ENCODE measurements around the gene MCCC1. TPM values are rescaled to one million over a fixed set of nuclear protein-coding genes. Genes with fewer than 3 reads are reported as not detected.
"Not testable (repeated sequence)": the region's sequence is repeated elsewhere in the genome, so short reads cannot be mapped to it uniquely, and the experiment has no call there.

Gene MCCC1
- total RNA-seq, 1 donor from 2014 or later = 32.2 TPM

DNA sequence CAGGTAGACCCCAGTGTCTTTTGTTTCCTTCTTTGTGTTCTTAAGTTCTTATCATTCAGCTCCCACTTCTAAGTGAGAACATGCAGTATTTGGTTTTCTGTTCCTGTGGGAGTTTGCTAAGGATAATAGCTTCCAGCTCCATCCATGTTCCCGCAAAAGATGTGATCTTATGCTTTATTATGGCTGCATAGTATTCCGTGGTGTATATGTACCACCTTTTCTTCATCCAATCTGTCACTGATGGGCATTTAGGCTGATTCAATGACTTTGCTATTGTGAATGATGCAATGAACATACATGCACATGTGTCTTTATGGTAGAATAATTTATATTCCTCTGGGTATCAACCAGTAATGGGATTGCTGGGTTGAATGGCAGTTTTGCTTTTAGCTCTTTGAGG lies 24.4 kb downstream of the MCCC1 start:
- H3K27me3 Mint-ChIP-seq = no peaks in the 10 kb centered on the region
- H3K27ac Mint-ChIP-seq = no peak overlapping the region
- H3K9me3 Mint-ChIP-seq (ENCODE audit: low read depth) = peaks cover 23% of the 10 kb centered on the region
- no peaks in the 10 kb centered on the region for H3K4me1 Mint-ChIP-seq (ENCODE audit: low read depth)
- no peak for DNase-seq (ENCODE audit: low spot score, unreplicated experiment)
- no peak overlapping the region for H3K4me3 Mint-ChIP-seq (ENCODE audit: low read depth)
- H3K36me3 Mint-ChIP-seq (ENCODE audit: insufficient read depth) = peaks cover 55% of the 10 kb centered on the region
- TF ChIP-seq, protein P1, sequence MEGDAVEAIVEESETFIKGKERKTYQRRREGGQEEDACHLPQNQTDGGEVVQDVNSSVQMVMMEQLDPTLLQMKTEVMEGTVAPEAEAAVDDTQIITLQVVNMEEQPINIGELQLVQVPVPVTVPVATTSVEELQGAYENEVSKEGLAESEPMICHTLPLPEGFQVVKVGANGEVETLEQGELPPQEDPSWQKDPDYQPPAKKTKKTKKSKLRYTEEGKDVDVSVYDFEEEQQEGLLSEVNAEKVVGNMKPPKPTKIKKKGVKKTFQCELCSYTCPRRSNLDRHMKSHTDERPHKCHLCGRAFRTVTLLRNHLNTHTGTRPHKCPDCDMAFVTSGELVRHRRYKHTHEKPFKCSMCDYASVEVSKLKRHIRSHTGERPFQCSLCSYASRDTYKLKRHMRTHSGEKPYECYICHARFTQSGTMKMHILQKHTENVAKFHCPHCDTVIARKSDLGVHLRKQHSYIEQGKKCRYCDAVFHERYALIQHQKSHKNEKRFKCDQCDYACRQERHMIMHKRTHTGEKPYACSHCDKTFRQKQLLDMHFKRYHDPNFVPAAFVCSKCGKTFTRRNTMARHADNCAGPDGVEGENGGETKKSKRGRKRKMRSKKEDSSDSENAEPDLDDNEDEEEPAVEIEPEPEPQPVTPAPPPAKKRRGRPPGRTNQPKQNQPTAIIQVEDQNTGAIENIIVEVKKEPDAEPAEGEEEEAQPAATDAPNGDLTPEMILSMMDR (IDR thresholded peaks at IDR 0.05; ENCODE audit: unreplicated experiment) = no peak

DNA sequence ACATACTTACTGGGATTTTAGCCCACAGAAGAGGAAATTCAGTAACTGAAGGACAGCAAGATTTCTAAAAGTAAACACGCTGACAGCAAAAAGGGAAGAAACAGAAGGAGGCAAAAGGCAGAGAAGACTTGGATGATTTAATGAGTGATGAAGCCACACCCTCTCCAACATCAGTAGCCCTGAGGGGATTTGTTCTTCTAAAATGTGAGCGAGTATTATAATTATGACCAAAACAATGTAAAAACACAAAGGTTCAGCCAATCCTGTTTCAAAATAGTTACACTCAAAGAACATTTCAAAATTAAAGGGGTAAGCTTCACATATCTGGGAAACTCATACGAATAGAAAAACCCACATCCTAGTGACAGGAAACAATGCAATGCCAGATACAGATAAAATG lies 25.0 kb downstream of the MCCC1 start:
- TF ChIP-seq, protein P1 (IDR thresholded peaks at IDR 0.05; ENCODE audit: unreplicated experiment) = no peak
- no peak for DNase-seq (ENCODE audit: low spot score, unreplicated experiment)
- Mint-ChIP-seq H3K4me3 (ENCODE audit: low read depth) (no peak overlapping the region), H3K36me3 (ENCODE audit: insufficient read depth) (peaks cover 51% of the 10 kb centered on the region), H3K27me3 (no peaks in the 10 kb centered on the region), H3K27ac (no peak overlapping the region), H3K4me1 (ENCODE audit: low read depth) (no peaks in the 10 kb centered on the region), H3K9me3 (ENCODE audit: low read depth) (peaks cover 21% of the 10 kb centered on the region)

DNA sequence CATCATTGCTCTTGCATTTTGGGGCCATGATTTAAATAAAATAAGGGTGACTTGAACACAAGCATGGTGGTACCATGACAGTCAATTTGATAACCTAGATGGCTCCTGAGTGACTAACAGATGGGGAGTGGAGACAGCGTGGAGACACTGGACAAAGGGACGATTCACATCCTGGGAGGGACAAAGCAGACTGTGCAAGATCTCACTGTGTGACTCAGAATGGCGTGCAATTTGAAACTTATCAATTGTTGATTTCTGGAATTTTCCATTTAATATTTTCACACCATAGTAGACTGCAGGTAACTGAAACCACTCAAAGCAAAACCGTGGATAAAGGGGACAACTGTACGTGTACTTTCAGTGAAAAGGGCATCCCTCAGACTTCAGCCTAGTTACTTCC lies 25.5 kb downstream of the MCCC1 start:
- H3K27me3 Mint-ChIP-seq = no peaks in the 10 kb centered on the region
- H3K4me3 Mint-ChIP-seq (ENCODE audit: low read depth) = no peak overlapping the region
- H3K4me1 Mint-ChIP-seq (ENCODE audit: low read depth) = no peaks in the 10 kb centered on the region
- no peak for DNase-seq (ENCODE audit: low spot score, unreplicated experiment)
- H3K9me3 Mint-ChIP-seq (ENCODE audit: low read depth) = peaks cover 17% of the 10 kb centered on the region
- TF ChIP-seq, protein P1 (IDR thresholded peaks at IDR 0.05; ENCODE audit: unreplicated experiment) = no peak
- peaks cover 47% of the 10 kb centered on the region for H3K36me3 Mint-ChIP-seq (ENCODE audit: insufficient read depth)
- H3K27ac Mint-ChIP-seq = no peak overlapping the region

DNA sequence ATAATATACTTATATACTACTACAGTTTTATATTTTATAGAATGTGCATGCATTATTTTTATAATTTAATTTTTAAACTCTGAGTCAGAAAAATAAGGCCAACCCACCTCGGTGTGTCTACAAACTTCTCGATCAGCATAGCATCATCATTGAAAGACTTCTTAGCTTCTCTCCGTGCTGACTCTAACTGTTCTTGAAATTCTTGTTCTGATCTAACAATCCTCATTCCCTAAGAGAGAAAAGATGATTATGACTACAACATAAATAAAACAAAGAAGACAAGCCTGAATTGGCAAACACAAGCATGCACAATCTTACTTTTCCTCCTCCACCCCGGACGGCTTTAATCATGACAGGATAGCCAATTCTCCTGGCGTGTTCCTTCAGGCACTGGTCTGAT lies 28.4 kb downstream of the MCCC1 start:
- TF ChIP-seq, protein P1 (IDR thresholded peaks at IDR 0.05; ENCODE audit: unreplicated experiment) = no peak
- DNase-seq (ENCODE audit: low spot score, unreplicated experiment) = no peak
- Mint-ChIP-seq H3K27ac (no peak overlapping the region), H3K9me3 (ENCODE audit: low read depth) (peaks cover 10% of the 10 kb centered on the region), H3K4me1 (ENCODE audit: low read depth) (no peaks in the 10 kb centered on the region), H3K36me3 (ENCODE audit: insufficient read depth) (peaks cover 36% of the 10 kb centered on the region), H3K4me3 (ENCODE audit: low read depth) (no peak overlapping the region), H3K27me3 (no peaks in the 10 kb centered on the region)

DNA sequence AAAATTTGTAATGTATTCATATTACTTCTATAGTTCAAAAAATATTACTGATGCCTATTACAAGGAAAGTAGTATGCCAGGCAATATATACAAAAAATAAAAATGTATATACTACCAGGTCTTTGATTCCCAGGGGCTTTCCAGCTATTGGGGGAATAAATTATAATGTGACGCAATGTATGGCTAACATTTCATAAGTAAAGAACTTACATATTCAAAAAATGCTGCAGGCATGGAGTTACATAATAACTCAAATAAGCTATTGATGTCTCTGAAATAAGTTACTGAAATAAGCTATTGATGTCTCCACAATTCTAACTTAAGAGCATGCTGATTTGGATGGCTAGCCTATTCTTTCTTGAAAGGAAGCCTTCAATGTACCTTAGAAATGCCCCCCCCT lies 30.2 kb downstream of the MCCC1 start:
- no peak overlapping the region for H3K4me3 Mint-ChIP-seq (ENCODE audit: low read depth)
- H3K36me3 Mint-ChIP-seq (ENCODE audit: insufficient read depth) = peaks cover 35% of the 10 kb centered on the region
- no peak for DNase-seq (ENCODE audit: low spot score, unreplicated experiment)
- H3K27ac Mint-ChIP-seq = no peak overlapping the region
- no peaks in the 10 kb centered on the region for H3K4me1 Mint-ChIP-seq (ENCODE audit: low read depth)
- TF ChIP-seq, protein P1 (IDR thresholded peaks at IDR 0.05; ENCODE audit: unreplicated experiment) = no peak
- peaks cover 14% of the 10 kb centered on the region for H3K9me3 Mint-ChIP-seq (ENCODE audit: low read depth)
- H3K27me3 Mint-ChIP-seq = no peaks in the 10 kb centered on the region

DNA sequence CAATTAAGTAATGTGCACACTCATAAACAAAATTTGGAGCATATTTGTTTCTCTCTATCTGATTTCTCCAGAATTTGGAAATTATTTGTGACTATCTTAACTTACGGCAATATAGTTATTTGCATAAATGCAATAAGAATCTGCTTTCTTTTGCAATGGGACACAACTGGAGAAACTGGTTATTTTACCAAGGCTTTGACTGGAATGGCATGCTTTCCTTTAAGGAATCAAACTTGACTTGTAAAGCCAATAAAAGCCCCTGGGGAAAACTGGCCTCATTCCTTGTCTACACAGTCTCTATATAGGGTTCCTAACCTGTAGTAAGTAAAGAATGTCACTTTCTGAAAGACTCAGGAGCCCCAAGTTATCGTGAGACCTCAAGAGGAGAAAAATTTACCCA lies 32.4 kb downstream of the MCCC1 start:
- H3K4me1 Mint-ChIP-seq (ENCODE audit: low read depth); H3K27me3 Mint-ChIP-seq; H3K4me3 Mint-ChIP-seq (ENCODE audit: low read depth); DNase-seq (ENCODE audit: low spot score, unreplicated experiment); H3K27ac Mint-ChIP-seq: not testable (repeated sequence)
- H3K9me3 Mint-ChIP-seq (ENCODE audit: low read depth) = peaks cover 14% of the 10 kb centered on the region
- peaks cover 43% of the 10 kb centered on the region for H3K36me3 Mint-ChIP-seq (ENCODE audit: insufficient read depth)

Measured in progenitor cell of endocrine pancreas (in vitro differentiated cells).